ENCODE measurements around the gene CADPS2. TPM values are rescaled to one million over a fixed set of nuclear protein-coding genes. Genes with fewer than 3 reads are reported as not detected.
"Not testable (repeated sequence)": the region's sequence is repeated elsewhere in the genome, so short reads cannot be mapped to it uniquely, and the experiment has no call there.

CADPS2 gene
- total RNA-seq, 4 donors from 2014 or later = 2.2 to 9.2 (median 5.7) TPM

DNA sequence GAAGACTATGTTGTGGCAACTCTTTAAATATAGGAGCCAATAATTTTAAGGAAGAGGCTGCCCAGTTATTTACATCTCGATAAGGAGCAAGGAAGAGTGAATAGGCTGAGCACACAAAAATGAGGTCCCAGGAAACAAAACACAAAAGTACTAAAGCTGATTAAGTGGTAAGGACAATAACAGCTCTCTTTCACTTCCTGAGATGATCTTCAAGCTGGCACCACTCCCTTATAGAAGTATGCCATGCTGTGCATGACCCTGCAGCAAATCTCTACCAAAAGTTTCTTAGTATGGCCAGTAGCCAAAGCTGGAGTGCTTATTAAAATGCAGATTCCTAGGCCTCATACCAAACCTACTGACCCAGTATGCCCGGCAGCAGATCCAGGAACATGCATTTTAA lies 39.7 kb downstream of the CADPS2 start:
- intact Hi-C loops (cut with DNase I) = no loop called here
- Histone ChIP-seq H3K27me3 (no peaks in the 10 kb centered on the region), H3K27ac (no peak overlapping the region), H3K4me3 (no peak overlapping the region), H3K9me3 (no peaks in the 10 kb centered on the region), H3K4me1 (no peaks in the 10 kb centered on the region), H3K36me3 (no peaks in the 10 kb centered on the region)
- no peak for TF ChIP-seq POLR2A (IDR thresholded peaks at IDR 0.05)
- TF ChIP-seq CTCF (IDR thresholded peaks at IDR 0.05) = no peak
- DNase-seq = no peak
- 62 to 74% methylated on average over 2 of the region's 2 CpGs for WGBS, 2 donors

- 76 to 80% methylated on average over 3 of the region's 3 CpGs for WGBS, 2 donors
- Histone ChIP-seq H3K4me1 (no peaks in the 10 kb centered on the region), H3K27ac (no peak overlapping the region), H3K27me3 (no peaks in the 10 kb centered on the region), H3K9me3 (no peaks in the 10 kb centered on the region), H3K36me3 (no peaks in the 10 kb centered on the region), H3K4me3 (no peak overlapping the region)
- no peak for DNase-seq
- TF ChIP-seq CTCF (IDR thresholded peaks at IDR 0.05) = no peak
- TF ChIP-seq POLR2A (IDR thresholded peaks at IDR 0.05) = no peak
- intact Hi-C loops (cut with DNase I) = no loop called here
Observed at GRCh38 chr7:122845286-122845685, 41.0 kb downstream of the CADPS2 start.

- H3K27ac ChIP-seq = no peak overlapping the region
- H3K9me3 ChIP-seq = no peaks in the 10 kb centered on the region
- no peak overlapping the region for H3K4me3 ChIP-seq
- no peaks in the 10 kb centered on the region for H3K27me3 ChIP-seq
- no peak for TF ChIP-seq CTCF (IDR thresholded peaks at IDR 0.05)
- TF ChIP-seq POLR2A (IDR thresholded peaks at IDR 0.05) = no peak
- no peaks in the 10 kb centered on the region for H3K4me1 ChIP-seq
- no peak for DNase-seq
- no peaks in the 10 kb centered on the region for H3K36me3 ChIP-seq
- intact Hi-C loops (cut with DNase I) = no loop called here
- 48 to 53% methylated on average over 3 of the region's 3 CpGs for WGBS, 2 donors
Observed at GRCh38 chr7:122844191-122844988, 41.9 kb downstream of the CADPS2 start.

GRCh38 chr7:122842971-122843370 lies 43.3 kb downstream of the CADPS2 start:
- TF ChIP-seq CTCF (IDR thresholded peaks at IDR 0.05) (no peak), POLR2A (IDR thresholded peaks at IDR 0.05) (no peak)
- 68 to 75% methylated on average over 1 of the region's 1 CpG for WGBS, 2 donors
- Histone ChIP-seq H3K27me3 (no peaks in the 10 kb centered on the region), H3K36me3 (no peaks in the 10 kb centered on the region), H3K4me1 (no peaks in the 10 kb centered on the region), H3K4me3 (no peak overlapping the region), H3K9me3 (no peaks in the 10 kb centered on the region), H3K27ac (no peak overlapping the region)
- DNase-seq = no peak
- intact Hi-C loops (cut with DNase I) = no loop called here

- H3K27ac ChIP-seq; H3K4me3 ChIP-seq; H3K36me3 ChIP-seq; DNase-seq; H3K27me3 ChIP-seq; intact Hi-C loops (cut with DNase I); H3K9me3 ChIP-seq; H3K4me1 ChIP-seq: not testable (repeated sequence)
- 63 to 81% methylated on average over 2 of the region's 2 CpGs for WGBS, 2 donors
Observed at GRCh38 chr7:122836286-122836685, 50.0 kb downstream of the CADPS2 start.

- H3K27me3 ChIP-seq; H3K4me1 ChIP-seq; H3K4me3 ChIP-seq; H3K36me3 ChIP-seq; intact Hi-C loops (cut with DNase I); DNase-seq; H3K27ac ChIP-seq; H3K9me3 ChIP-seq: not testable (repeated sequence)
- WGBS, 2 donors = 0% methylated on average over 1 of the region's 9 CpGs; no CpG with 5 or more reads in 1 of the 2 donors
Observed at GRCh38 chr7:122834571-122834942, 51.7 kb downstream of the CADPS2 start.
